IMR-90 (cell line): ENCODE data around the gene IGF2BP3. TPM values are rescaled to one million over a fixed set of nuclear protein-coding genes. Genes with fewer than 3 reads are reported as not detected.

Source experiments
- ATAC-seq: fragments of 200-7000 bp; cut with Tn5 transposase; 2 replicates; pipeline ENCODE4 v1.9.1; 2020; ENCODE audit warnings: low read depth, mild to moderate bottlenecking, moderate library complexity
- BruUV-seq: library from RNA; stranded (reverse); fragments of 400-500 nt; replicated peaks from 2 replicates; lab custom pipeline; 2021; lab: Mats Ljungman, UMichigan
- CTCF ChIA-PET: fragments of 300-600 bp; formaldehyde crosslinking; extraction: SDS; loops from one replicate; lab custom pipeline; 2021; ENCODE audit warnings: antibody characterized with exemption; lab: Yijun Ruan, JAX
- POLR2A ChIA-PET: fragments of 300-600 bp; sonication (Branson Sonifier 250); formaldehyde crosslinking; loops from one replicate; lab custom pipeline; 2022; ENCODE audit warnings: antibody characterized with exemption; ENCODE audit not compliant: unreplicated experiment; lab: Charles Lee
- DNase-seq: peaks from one replicate; pipeline ENCODE4 v3.0.0; 2013
- H2AFZ ChIP-seq: replicated peaks from 2 replicates; pipeline ENCODE3; 2013; ENCODE audit warnings: low read length, mild to moderate bottlenecking; ENCODE audit not compliant: poor library complexity
- H2AK5ac ChIP-seq: 2 replicates; pipeline ENCODE4 v1.6.1; 2013; ENCODE audit warnings: low read depth, low read length, inconsistent platforms
- H2AK9ac ChIP-seq: replicated peaks from 2 replicates; pipeline ENCODE3; 2013; ENCODE audit warnings: mild to moderate bottlenecking, low read depth, low read length, moderate library complexity; ENCODE audit not compliant: poor library complexity
- H2BK120ac ChIP-seq: 2 replicates; pipeline ENCODE4 v1.6.1; 2013; ENCODE audit warnings: low read depth, low read length, inconsistent platforms
- H2BK15ac ChIP-seq: 3 replicates; pipeline ENCODE4 v1.6.1; 2013; ENCODE audit warnings: low read depth, low read length, inconsistent platforms
- H2BK20ac ChIP-seq: 2 replicates; pipeline ENCODE4 v1.6.1; 2013; ENCODE audit warnings: low read depth, mild to moderate bottlenecking, inconsistent platforms, low read length, moderate library complexity
- H2BK5ac ChIP-seq: 2 replicates; pipeline ENCODE4 v1.6.1; 2013; ENCODE audit warnings: mild to moderate bottlenecking, low read depth, low read length, inconsistent platforms; ENCODE audit not compliant: poor library complexity, severe bottlenecking
- H3K14ac ChIP-seq: replicated peaks from 2 replicates; pipeline ENCODE4 v1.6.1; 2013; ENCODE audit warnings: low read depth, low read length, inconsistent platforms
- H3K18ac ChIP-seq: 2 replicates; pipeline ENCODE4 v1.6.1; 2013; ENCODE audit warnings: low read depth, low read length, control low read depth
- H3K23ac ChIP-seq: 2 replicates; pipeline ENCODE4 v1.6.1; 2013; ENCODE audit warnings: low read depth, low read length, inconsistent platforms
- H3K27ac ChIP-seq: 2 replicates; pipeline ENCODE4 v1.5.1; 2013; ENCODE audit warnings: mild to moderate bottlenecking, control low read depth, low read length; ENCODE audit not compliant: insufficient read depth
- H3K27me3 ChIP-seq: 2 replicates; pipeline ENCODE4 v1.6.1; 2013; ENCODE audit warnings: low read length; ENCODE audit not compliant: control insufficient read depth, insufficient read depth
- H3K36me3 ChIP-seq: 2 replicates; pipeline ENCODE4 v1.6.1; 2013; ENCODE audit warnings: low read length, mixed read lengths; ENCODE audit not compliant: control insufficient read depth, insufficient read depth
- H3K4ac ChIP-seq: 2 replicates; pipeline ENCODE4 v1.6.1; 2013; ENCODE audit warnings: low read depth, low read length, inconsistent platforms
- H3K4me1 ChIP-seq: 2 replicates; pipeline ENCODE4 v1.6.1; 2013; ENCODE audit warnings: low read length, mixed read lengths; ENCODE audit not compliant: control insufficient read depth, insufficient read depth
- H3K4me2 ChIP-seq: 2 replicates; pipeline ENCODE4 v1.6.1; 2013; ENCODE audit warnings: low read depth, mild to moderate bottlenecking, control low read depth, low read length, moderate library complexity
- H3K4me3 ChIP-seq: 2 replicates; pipeline ENCODE4 v1.5.1; 2013; ENCODE audit warnings: low read depth, mild to moderate bottlenecking, control low read depth, low read length, moderate library complexity; ENCODE audit not compliant: insufficient read depth
- H3K56ac ChIP-seq: 2 replicates; pipeline ENCODE4 v1.6.1; 2013; ENCODE audit warnings: low read length, inconsistent platforms; ENCODE audit not compliant: insufficient read depth; ENCODE audit errors: extremely low read depth
- H3K79me1 ChIP-seq, 2 experiments: 2 replicates each; pipeline ENCODE4 v1.6.1; 2013; ENCODE audit warnings: low read length in 2 of 2, inconsistent platforms in 1 of 2, low read depth in 1 of 2
- H3K9ac ChIP-seq: 2 replicates; pipeline ENCODE4 v1.6.1; 2013; ENCODE audit warnings: low read depth, low read length, control low read depth
- H3K9me1 ChIP-seq: 2 replicates; pipeline ENCODE4 v1.6.1; 2013; ENCODE audit warnings: low read length, inconsistent platforms; ENCODE audit not compliant: insufficient read depth
- H3K9me3 ChIP-seq: 2 replicates; pipeline ENCODE4 v1.6.1; 2013; ENCODE audit warnings: low read length; ENCODE audit not compliant: control insufficient read depth, insufficient read depth
- H4K20me1 ChIP-seq: 2 replicates; pipeline ENCODE4 v1.6.1; 2013; ENCODE audit warnings: low read length, inconsistent platforms; ENCODE audit not compliant: insufficient read depth
- H4K5ac ChIP-seq: 2 replicates; pipeline ENCODE4 v1.6.1; 2013; ENCODE audit warnings: mild to moderate bottlenecking, low read depth, low read length, control low read depth
- H4K8ac ChIP-seq, 2 experiments: 2 replicates each; pipeline ENCODE4 v1.6.1; 2013; ENCODE audit warnings: low read depth in 2 of 2, low read length in 2 of 2, control low read depth in 1 of 2, inconsistent platforms in 1 of 2
- H4K91ac ChIP-seq: 2 replicates; pipeline ENCODE4 v1.6.1; 2013; ENCODE audit warnings: low read depth, low read length, inconsistent platforms; ENCODE audit not compliant: insufficient read depth
- CEBPB ChIP-seq: IDR thresholded peaks from 2 replicates; pipeline ENCODE4 v1.6.1; 2012; ENCODE audit warnings: low read depth, low read length, improper control_type of control experiment
- WGBS, 2 experiments: methylation state at CpG; one replicate each; pipeline versions ENCODE4 v1.1.5 to v1.1.7; 2013; ENCODE audit warnings: missing lambda C conversion rate in 2 of 2; ENCODE audit not compliant: insufficient read length in 1 of 2; ENCODE audit errors: extremely low coverage in 2 of 2; 5-methylcytosine and 5-hydroxymethylcytosine counted together
- dilution Hi-C: fragments of 300-500 bp; cut with HindIII; formaldehyde crosslinking; loops from one replicate; pipeline ENCODE4 v1.14.3; 2018; ENCODE audit warnings: low sequenced_read_pairs; ENCODE audit not compliant: unreplicated experiment
- in situ Hi-C: fragments of 300-500 bp; cut with MboI; formaldehyde crosslinking; loops from 3 replicates; pipeline ENCODE4 v1.14.3; 2019; ENCODE audit warnings: low sequenced_read_pairs, inconsistent platforms, mixed read lengths
- intact Hi-C: fragments of 100-400 bp; cut with micrococcal nuclease; formaldehyde crosslinking; loops from 2 replicates; pipeline ENCODE4 v1.10.0; 2022
- polyA plus RNA-seq, 3 experiments: library from polyadenylated mRNA; depleted of rRNA; stranded (reverse); fragments of >200 nt; gene quantifications; 2 replicates each; pipeline ENCODE4 v1.2.3, GENCODE V29; 2012; ENCODE audit warnings: low replicate concordance in 1 of 3
- total RNA-seq: library from RNA; depleted of rRNA; stranded (reverse); fragments of >200 nt; gene quantifications from 2 replicates; pipeline ENCODE4 v1.2.3, GENCODE V29; 2012
- TF ChIP-seq, protein P1 (sequence below): fragments of 150-350 bp; IDR thresholded peaks from 2 replicates; pipeline ENCODE4 v1.6.1; 2016; ENCODE audit warnings: low read depth, mild to moderate bottlenecking, low read length, moderate library complexity, borderline replicate concordance

The IGF2BP3 gene
- total and polyA plus RNA-seq, 2 of the 4 experiments (the other 2 are of a cell fraction) = 50.9 to 59.3 TPM

DNA sequence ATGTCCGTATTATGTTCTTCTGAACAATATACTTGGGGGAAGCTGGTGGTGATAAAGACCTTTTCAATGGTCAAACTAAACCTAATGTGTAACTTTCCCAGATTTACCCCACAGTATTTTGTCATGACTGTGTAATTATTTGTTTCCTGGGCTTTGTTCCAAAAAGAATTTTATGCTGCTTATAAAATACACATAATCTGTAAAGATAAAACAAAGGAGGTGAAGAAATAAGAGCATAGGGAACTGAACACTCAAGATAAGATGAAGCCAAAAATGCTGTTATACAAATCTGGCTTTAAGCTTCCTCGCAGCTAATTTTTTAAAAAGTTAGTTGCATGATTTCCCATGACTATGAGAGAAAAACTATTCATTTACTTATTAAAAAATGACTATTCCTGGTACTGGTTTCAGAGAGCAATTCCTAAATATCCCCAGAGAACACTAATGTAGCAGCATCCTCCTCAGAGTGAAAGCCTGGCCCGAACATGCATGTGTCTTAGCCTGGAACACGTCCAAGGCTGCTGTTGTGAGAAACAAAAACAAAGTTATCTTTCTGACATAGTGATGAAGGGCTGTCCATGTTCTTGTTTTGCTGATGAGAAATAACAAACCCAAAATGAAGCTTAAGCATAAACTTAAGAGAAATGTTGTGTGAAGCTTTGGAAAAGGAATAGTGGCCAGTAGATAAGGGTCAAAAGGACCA lies 137.2 kb downstream of the IGF2BP3 start:
- in situ Hi-C loops (no loop called here), dilution Hi-C loops (no loop called here), intact Hi-C loops (no loop called here)
- Histone ChIP-seq H2AK5ac (peak overlapping the region; percentile 69), H3K36me3 (peaks cover 16% of the 10 kb centered on the region), H3K14ac (no peak overlapping the region; the same call in 1 of the 2 replicates), H3K9me1 (peaks cover 5% of the 10 kb centered on the region), H2BK120ac (peak overlapping the region; percentile 51), H3K4me3 (no peak overlapping the region), H4K5ac (no peak overlapping the region), H2BK5ac (peak overlapping the region; percentile 59), H4K91ac (no peak overlapping the region), H3K27ac (peak overlapping the region; percentile 35; the same call in 1 of the 2 replicates), H2AFZ (no peak overlapping the region), H3K9me3 (peaks cover 5% of the 10 kb centered on the region), H3K27me3 (no peaks in the 10 kb centered on the region), H4K20me1 (peaks cover 13% of the 10 kb centered on the region; the same call in 1 of the 2 replicates), H3K4me2 (peak overlapping the region; percentile 49), H2BK20ac (peak overlapping the region; percentile 68), H3K23ac (peak overlapping the region; percentile 46; the same call in 1 of the 2 replicates), H3K56ac (no peak overlapping the region), H2AK9ac (no peak overlapping the region), H3K18ac (peak overlapping the region; percentile 53; the same call in 1 of the 2 replicates), H3K79me1 (peaks cover 14 to 55% of the 10 kb centered on the region in 2 experiments), H2BK15ac (peak overlapping the region; percentile 10; the same call in 1 of the 3 replicates), H3K9ac (no peak overlapping the region), H4K8ac (peak overlapping the region in 1 of 2 experiments; percentile 26; a peak in 2 of 4 replicates), H3K4ac (peak overlapping the region; percentile 51; the same call in 1 of the 2 replicates), H3K4me1 (peaks cover 15% of the 10 kb centered on the region)
- no TSS peak for BruUV-seq
- WGBS, 2 experiments = no CpG with 5 or more reads among the region's 4 CpGs
- TF ChIP-seq CEBPB = peak; percentile 20; the same call in 1 of the 2 replicates
- TF ChIP-seq, protein P1, sequence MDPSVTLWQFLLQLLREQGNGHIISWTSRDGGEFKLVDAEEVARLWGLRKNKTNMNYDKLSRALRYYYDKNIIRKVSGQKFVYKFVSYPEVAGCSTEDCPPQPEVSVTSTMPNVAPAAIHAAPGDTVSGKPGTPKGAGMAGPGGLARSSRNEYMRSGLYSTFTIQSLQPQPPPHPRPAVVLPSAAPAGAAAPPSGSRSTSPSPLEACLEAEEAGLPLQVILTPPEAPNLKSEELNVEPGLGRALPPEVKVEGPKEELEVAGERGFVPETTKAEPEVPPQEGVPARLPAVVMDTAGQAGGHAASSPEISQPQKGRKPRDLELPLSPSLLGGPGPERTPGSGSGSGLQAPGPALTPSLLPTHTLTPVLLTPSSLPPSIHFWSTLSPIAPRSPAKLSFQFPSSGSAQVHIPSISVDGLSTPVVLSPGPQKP = no peak
- ChIA-PET CTCF (interaction anchor here (0.5 to 1.1 kb wide), 2 partner anchors 62 to 1605 kb away, joined by 3 to 5 read pairs; no protein-coding TSS in a partner anchor), POLR2A (no interaction called here)
- no peak for ATAC-seq
- peak; percentile 65 for DNase-seq
